ENCODE data around the gene RNF13.

The RNF13 gene

GRCh38 chr3:149892371-149892770 lies 79.4 kb downstream of the RNF13 start:
- TF ChIP-seq, protein P1, sequence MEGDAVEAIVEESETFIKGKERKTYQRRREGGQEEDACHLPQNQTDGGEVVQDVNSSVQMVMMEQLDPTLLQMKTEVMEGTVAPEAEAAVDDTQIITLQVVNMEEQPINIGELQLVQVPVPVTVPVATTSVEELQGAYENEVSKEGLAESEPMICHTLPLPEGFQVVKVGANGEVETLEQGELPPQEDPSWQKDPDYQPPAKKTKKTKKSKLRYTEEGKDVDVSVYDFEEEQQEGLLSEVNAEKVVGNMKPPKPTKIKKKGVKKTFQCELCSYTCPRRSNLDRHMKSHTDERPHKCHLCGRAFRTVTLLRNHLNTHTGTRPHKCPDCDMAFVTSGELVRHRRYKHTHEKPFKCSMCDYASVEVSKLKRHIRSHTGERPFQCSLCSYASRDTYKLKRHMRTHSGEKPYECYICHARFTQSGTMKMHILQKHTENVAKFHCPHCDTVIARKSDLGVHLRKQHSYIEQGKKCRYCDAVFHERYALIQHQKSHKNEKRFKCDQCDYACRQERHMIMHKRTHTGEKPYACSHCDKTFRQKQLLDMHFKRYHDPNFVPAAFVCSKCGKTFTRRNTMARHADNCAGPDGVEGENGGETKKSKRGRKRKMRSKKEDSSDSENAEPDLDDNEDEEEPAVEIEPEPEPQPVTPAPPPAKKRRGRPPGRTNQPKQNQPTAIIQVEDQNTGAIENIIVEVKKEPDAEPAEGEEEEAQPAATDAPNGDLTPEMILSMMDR (IDR thresholded peaks at IDR 0.05; ENCODE audit: low read depth, low read length, missing control alignments), result no peak
- Histone ChIP-seq H3K27ac (no peak overlapping the region), H3K36me3 (replicated peaks) (no peaks in the 10 kb centered on the region), H3K27me3 (replicated peaks) (no peaks in the 10 kb centered on the region), H3K4me3 (ENCODE audit: low read depth, low read length) (no peak overlapping the region)
- in situ Hi-C loops (cut with HindIII; ENCODE audit: low pct_ligation_motif_present, low sequenced_read_pairs), result no loop called here
- no peak for DNase-seq

DNA sequence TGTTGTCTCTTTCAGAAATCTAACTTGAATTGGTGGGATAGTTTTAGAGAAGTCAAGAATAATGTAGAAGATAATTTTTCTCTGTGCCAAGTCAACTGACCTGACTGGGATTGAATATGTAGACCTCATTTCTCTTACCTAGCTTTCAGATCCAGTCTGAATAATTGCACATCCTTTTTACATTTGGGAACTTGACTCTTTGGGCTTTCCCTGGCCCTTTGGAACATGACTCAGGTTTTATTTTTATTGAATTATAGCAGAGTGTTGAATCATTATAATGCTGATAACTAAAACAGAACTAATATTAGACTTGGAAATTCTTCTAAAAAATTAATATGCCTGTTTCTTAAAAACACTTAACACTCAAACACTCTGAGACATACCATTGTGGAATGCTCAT lies 81.2 kb downstream of the RNF13 start:
- Histone ChIP-seq H3K36me3 (replicated peaks) (no peaks in the 10 kb centered on the region), H3K27me3 (replicated peaks) (no peaks in the 10 kb centered on the region), H3K4me3 (ENCODE audit: low read depth, low read length) (no peak overlapping the region), H3K27ac (no peak overlapping the region)
- TF ChIP-seq, protein P1 (IDR thresholded peaks at IDR 0.05; ENCODE audit: low read depth, low read length, missing control alignments), result no peak
- peak; percentile 31 for DNase-seq
- in situ Hi-C loops (cut with HindIII; ENCODE audit: low pct_ligation_motif_present, low sequenced_read_pairs), result no loop called here

DNA sequence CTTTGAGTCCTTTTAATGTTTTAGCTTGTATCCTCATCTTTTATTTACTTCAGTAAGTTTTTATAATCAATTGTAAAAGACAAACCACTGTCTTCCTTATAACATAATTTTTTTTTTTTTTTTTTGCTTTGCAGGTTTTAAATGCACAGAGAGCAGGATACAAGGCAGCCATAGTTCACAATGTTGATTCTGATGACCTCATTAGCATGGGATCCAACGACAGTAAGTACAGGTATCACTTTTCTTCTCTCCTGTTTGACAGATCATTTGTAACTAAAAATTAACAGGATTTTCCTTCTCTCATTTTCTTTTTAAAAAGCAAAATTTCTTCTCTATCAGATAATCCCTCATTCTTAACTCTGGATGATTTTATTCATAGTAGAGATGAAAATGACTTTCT lies 82.3 kb downstream of the RNF13 start:
- no peak overlapping the region for H3K4me3 ChIP-seq (ENCODE audit: low read depth, low read length)
- H3K36me3 ChIP-seq (replicated peaks), result no peaks in the 10 kb centered on the region
- H3K27ac ChIP-seq, result no peak overlapping the region
- no peaks in the 10 kb centered on the region for H3K27me3 ChIP-seq (replicated peaks)
- in situ Hi-C loops (cut with HindIII; ENCODE audit: low pct_ligation_motif_present, low sequenced_read_pairs), result no loop called here
- no peak for DNase-seq
- TF ChIP-seq, protein P1 (IDR thresholded peaks at IDR 0.05; ENCODE audit: low read depth, low read length, missing control alignments), result no peak

DNA sequence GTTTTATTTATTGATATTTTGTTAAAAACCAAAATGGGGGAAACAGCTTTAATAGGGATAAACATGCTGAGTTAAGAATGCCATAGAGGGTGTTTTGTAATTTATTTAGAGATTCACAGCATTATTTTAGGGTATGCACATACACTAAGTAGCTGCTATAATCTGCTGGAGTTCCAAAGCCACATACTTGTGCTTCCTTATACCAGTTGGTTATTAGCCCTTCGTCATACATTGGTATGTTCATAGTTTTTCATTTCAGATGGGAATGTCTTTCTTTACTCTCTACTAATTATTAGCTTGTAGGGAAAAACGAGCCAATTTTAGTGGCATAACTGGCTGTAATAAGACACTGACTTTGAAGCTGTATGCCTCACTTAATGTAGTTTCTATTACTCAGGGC lies 82.8 kb downstream of the RNF13 start:
- H3K27ac ChIP-seq, result no peak overlapping the region
- TF ChIP-seq, protein P1 (IDR thresholded peaks at IDR 0.05; ENCODE audit: low read depth, low read length, missing control alignments), result no peak
- H3K27me3 ChIP-seq (replicated peaks), result no peaks in the 10 kb centered on the region
- in situ Hi-C loops (cut with HindIII; ENCODE audit: low pct_ligation_motif_present, low sequenced_read_pairs), result no loop called here
- no peak overlapping the region for H3K4me3 ChIP-seq (ENCODE audit: low read depth, low read length)
- H3K36me3 ChIP-seq (replicated peaks), result no peaks in the 10 kb centered on the region
- DNase-seq, result no peak

- Histone ChIP-seq H3K4me3 (ENCODE audit: low read depth, low read length) (no peak overlapping the region), H3K27ac (peak overlapping the region; percentile 31), H3K27me3 (replicated peaks) (no peaks in the 10 kb centered on the region), H3K36me3 (replicated peaks) (no peaks in the 10 kb centered on the region)
- peak; percentile 86 for DNase-seq
- TF ChIP-seq, protein P1 (IDR thresholded peaks at IDR 0.05; ENCODE audit: low read depth, low read length, missing control alignments), result no peak
- in situ Hi-C loops (cut with HindIII; ENCODE audit: low pct_ligation_motif_present, low sequenced_read_pairs), result no loop called here
Measured at GRCh38 chr3:149898771-149899170, 85.8 kb downstream of the RNF13 start.

- TF ChIP-seq, protein P1 (IDR thresholded peaks at IDR 0.05; ENCODE audit: low read depth, low read length, missing control alignments), result no peak
- no peak for DNase-seq
- in situ Hi-C loops (cut with HindIII; ENCODE audit: low pct_ligation_motif_present, low sequenced_read_pairs), result no loop called here
- no peaks in the 10 kb centered on the region for H3K36me3 ChIP-seq (replicated peaks)
- H3K27me3 ChIP-seq (replicated peaks), result no peaks in the 10 kb centered on the region
- no peak overlapping the region for H3K27ac ChIP-seq
- no peak overlapping the region for H3K4me3 ChIP-seq (ENCODE audit: low read depth, low read length)
Measured at GRCh38 chr3:149900322-149900721, 87.3 kb downstream of the RNF13 start.

Data from brain microvascular endothelial cell (primary cell).